AG09309 (cell line): ENCODE results near the gene ZDHHC17.

Experiments
- DNase-seq: peaks from one replicate; pipeline ENCODE4 v3.0.0-alpha.2; 2010; ENCODE audit warnings: low read depth
- H3K4me3 ChIP-seq: 2 replicates; pipeline ENCODE4 v1.5.1; 2011; ENCODE audit warnings: mild to moderate bottlenecking, low read depth, low read length, moderate library complexity; ENCODE audit not compliant: control insufficient read depth
- CTCF ChIP-seq: IDR thresholded peaks from 2 replicates; pipeline ENCODE4 v1.5.1; 2011; ENCODE audit warnings: mild to moderate bottlenecking, low read depth, low read length, inconsistent platforms; ENCODE audit not compliant: insufficient read depth, control insufficient read depth; ENCODE audit errors: missing control alignments

Gene ZDHHC17

GRCh38 chr12:76848132-76848531, 84.2 kb downstream of the ZDHHC17 start:
- no peak for DNase-seq
- H3K4me3 ChIP-seq, result no peak overlapping the region
- TF ChIP-seq CTCF, result no peak

GRCh38 chr12:76852106-76852505, 88.2 kb downstream of the ZDHHC17 start:
- DNase-seq, result no peak
- H3K4me3 ChIP-seq, result no peak overlapping the region
- no peak for TF ChIP-seq CTCF

DNA sequence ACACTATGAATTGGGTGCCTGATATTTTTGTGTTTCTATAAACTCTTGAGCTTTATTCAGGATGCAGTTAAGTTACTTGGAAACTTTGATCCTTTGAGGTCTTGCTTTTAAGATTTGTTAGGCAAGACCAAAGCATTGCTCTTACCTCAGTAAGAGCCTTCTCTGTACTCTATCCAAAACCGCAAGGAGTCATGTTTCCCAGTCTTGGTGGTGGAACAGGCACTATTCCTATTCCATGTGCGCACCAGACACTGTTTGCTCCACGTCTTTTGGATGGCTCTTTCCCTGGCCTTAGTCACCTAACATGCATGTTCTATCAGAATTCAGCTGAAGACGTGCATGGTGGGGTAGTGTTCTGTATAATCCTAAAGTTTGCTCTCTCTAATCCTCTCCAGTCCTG, 91.4 kb downstream of the ZDHHC17 start:
- no peak for TF ChIP-seq CTCF
- DNase-seq, result peak; percentile 72
- H3K4me3 ChIP-seq, result no peak overlapping the region

DNA sequence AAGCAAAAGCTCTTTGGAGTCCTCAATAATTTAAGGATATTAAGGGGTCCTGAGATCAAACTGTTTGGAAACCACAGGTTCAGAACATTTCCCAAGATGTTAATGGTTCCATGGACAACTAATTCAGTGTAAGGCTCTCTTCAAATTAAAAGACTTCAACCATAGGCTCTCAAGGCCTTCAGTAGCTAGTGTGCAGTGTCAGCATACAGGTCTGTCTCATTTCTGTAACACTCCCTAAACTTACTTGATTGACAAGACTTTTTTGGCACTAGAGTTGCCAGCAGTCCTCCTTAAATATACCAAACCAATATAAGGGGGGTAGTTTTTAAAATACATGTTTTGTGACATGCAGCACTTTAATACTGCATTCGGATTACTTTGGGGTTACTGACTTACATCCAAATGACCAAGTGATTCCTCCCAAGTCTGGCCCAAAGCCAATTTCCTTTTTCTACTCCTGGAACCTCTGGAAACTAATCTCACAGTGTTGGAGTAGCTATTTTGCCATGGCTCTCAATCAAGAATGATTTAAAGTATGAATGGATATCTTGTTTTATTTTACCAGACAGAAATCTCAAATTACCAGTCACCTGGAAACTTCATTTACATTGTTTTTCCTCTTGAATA, 92.2 kb downstream of the ZDHHC17 start:
- TF ChIP-seq CTCF, result no peak
- DNase-seq, result no peak
- H3K4me3 ChIP-seq, result no peak overlapping the region

DNA sequence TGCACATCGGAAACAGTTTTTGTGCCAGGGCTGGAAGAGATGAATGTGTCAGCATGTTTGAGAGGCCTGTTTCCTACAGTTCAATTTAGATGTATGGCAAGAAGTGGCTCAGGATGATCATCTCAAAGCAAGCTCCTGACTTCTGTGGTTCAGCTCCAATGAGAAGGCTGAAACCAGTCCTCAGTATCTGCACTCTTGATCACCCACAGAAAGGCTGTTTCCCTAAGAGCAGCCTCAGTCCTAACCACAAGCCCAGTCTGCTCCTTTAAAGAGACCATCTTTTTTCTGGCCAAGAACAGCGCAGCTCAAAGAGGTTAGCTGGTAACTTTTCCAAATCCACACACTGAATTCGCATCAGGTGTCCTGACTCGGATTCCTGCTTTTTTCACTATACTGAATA, 95.7 kb downstream of the ZDHHC17 start:
- no peak for DNase-seq
- H3K4me3 ChIP-seq, result no peak overlapping the region
- no peak for TF ChIP-seq CTCF

DNA sequence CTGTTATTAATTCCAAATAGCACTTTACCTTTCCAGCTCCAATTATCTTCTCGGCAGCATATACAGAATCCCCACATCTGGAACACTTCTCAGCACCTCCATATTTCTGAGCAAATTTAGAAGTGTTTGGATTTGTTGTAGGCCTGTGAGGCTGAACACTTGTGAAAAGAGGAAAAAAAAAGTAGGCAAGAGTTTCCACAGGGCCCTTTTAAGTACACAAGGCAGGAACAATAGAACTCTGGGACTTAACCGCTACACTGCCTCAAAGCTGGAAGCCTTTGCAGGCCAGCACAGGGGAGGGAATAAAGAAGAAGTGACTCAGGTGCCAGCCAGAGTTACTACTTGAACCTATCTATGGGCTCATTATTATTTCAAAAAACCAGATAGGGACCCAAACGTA, 96.3 kb downstream of the ZDHHC17 start:
- DNase-seq, result no peak
- TF ChIP-seq CTCF, result no peak
- no peak overlapping the region for H3K4me3 ChIP-seq
